Stimulated activated CD8-positive, alpha-beta memory T cell treated with anti-CD3 and anti-CD28 coated beads, Interleukin-7, amount 100 ng/mL, for 4 hours (primary cell): ENCODE results near the gene CCDC93.

Experiments
- DNase-seq, 2 donors: peaks; one replicate each; pipeline ENCODE4 v3.0.0-alpha.2; 2020; ENCODE audit warnings: low read depth in 2 of 2

Gene CCDC93

GRCh38 chr2:117987121-117987520 lies 26.7 kb downstream of the CCDC93 start:
- no peak for DNase-seq

- no peak for DNase-seq
Measured at GRCh38 chr2:117985092-117985491, 28.8 kb downstream of the CCDC93 start.

GRCh38 chr2:117984208-117984607 lies 29.7 kb downstream of the CCDC93 start:
- no peak for DNase-seq

- DNase-seq, result no peak
Measured at GRCh38 chr2:117983040-117983439, 30.8 kb downstream of the CCDC93 start.

GRCh38 chr2:117982376-117983033 lies 31.4 kb downstream of the CCDC93 start:
- no peak for DNase-seq

GRCh38 chr2:117981810-117982209 lies 32.1 kb downstream of the CCDC93 start:
- no peak for DNase-seq

GRCh38 chr2:117980783-117981676 lies 32.8 kb downstream of the CCDC93 start:
- no peak for DNase-seq

- DNase-seq, result no peak
Measured at GRCh38 chr2:117979911-117980701, 33.8 kb downstream of the CCDC93 start.

- DNase-seq, result no peak
Measured at GRCh38 chr2:117977696-117978095, 36.2 kb downstream of the CCDC93 start.

GRCh38 chr2:117976581-117976980 lies 37.3 kb downstream of the CCDC93 start:
- no peak for DNase-seq

GRCh38 chr2:117973498-117974082 lies 40.3 kb downstream of the CCDC93 start:
- no peak for DNase-seq

- no peak for DNase-seq
Measured at GRCh38 chr2:117972476-117973123, 41.3 kb downstream of the CCDC93 start.

- no peak for DNase-seq
Measured at GRCh38 chr2:117968722-117969121, 45.1 kb downstream of the CCDC93 start.

GRCh38 chr2:117967977-117968718 lies 45.7 kb downstream of the CCDC93 start:
- DNase-seq, result no peak

GRCh38 chr2:117963446-117963845 lies 50.4 kb downstream of the CCDC93 start:
- no peak for DNase-seq

GRCh38 chr2:117961201-117961600 lies 52.7 kb downstream of the CCDC93 start:
- DNase-seq, result no peak

GRCh38 chr2:117960231-117960630 lies 53.6 kb downstream of the CCDC93 start:
- no peak for DNase-seq

GRCh38 chr2:117958186-117958585 lies 55.7 kb downstream of the CCDC93 start:
- DNase-seq, result no peak

GRCh38 chr2:117957616-117958015 lies 56.3 kb downstream of the CCDC93 start:
- DNase-seq, result no peak

GRCh38 chr2:117956036-117956796 lies 57.7 kb downstream of the CCDC93 start:
- DNase-seq, result no peak
